AG04449 (cell line): Measurements from ENCODE around the gene DOCK10.

Source experiments
- CTCF ChIA-PET: fragments of 350-600 bp; formaldehyde crosslinking; extraction: SDS; loops from one replicate; lab custom pipeline; 2021; ENCODE audit warnings: antibody characterized with exemption; lab: Yijun Ruan, JAX
- POLR2A ChIA-PET: fragments of 400-600, 350-600 bp; formaldehyde crosslinking; extraction: SDS; loops from one replicate; lab custom pipeline; 2020; ENCODE audit warnings: antibody characterized with exemption, inconsistent platforms; lab: Yijun Ruan, JAX
- DNase-seq: peaks from one replicate; pipeline ENCODE4 v3.0.0-alpha.2; 2010; ENCODE audit warnings: low read depth, low spot score
- H3K4me3 ChIP-seq: 2 replicates; pipeline ENCODE4 v1.5.1; 2011; ENCODE audit warnings: low read depth, mild to moderate bottlenecking, control low read depth, low read length
- TF ChIP-seq, protein P1 (sequence below): IDR thresholded peaks from one replicate; pipeline ENCODE4 v1.5.1; 2011; ENCODE audit warnings: mild to moderate bottlenecking, moderate library complexity, low read length, control low read depth, inconsistent platforms; ENCODE audit not compliant: insufficient read depth; ENCODE audit errors: missing control alignments

Gene DOCK10

GRCh38 chr2:225070811-225071210 is 28.5 kb upstream of the DOCK10 start:
- no peak overlapping the region for H3K4me3 ChIP-seq
- ChIA-PET POLR2A (no interaction called here), CTCF (interaction anchor here (1.0 to 2.0 kb wide), 2 partner anchors 8 to 15 kb away, joined by 5 read pairs; no protein-coding TSS in a partner anchor)
- no peak for DNase-seq
- TF ChIP-seq, protein P1, sequence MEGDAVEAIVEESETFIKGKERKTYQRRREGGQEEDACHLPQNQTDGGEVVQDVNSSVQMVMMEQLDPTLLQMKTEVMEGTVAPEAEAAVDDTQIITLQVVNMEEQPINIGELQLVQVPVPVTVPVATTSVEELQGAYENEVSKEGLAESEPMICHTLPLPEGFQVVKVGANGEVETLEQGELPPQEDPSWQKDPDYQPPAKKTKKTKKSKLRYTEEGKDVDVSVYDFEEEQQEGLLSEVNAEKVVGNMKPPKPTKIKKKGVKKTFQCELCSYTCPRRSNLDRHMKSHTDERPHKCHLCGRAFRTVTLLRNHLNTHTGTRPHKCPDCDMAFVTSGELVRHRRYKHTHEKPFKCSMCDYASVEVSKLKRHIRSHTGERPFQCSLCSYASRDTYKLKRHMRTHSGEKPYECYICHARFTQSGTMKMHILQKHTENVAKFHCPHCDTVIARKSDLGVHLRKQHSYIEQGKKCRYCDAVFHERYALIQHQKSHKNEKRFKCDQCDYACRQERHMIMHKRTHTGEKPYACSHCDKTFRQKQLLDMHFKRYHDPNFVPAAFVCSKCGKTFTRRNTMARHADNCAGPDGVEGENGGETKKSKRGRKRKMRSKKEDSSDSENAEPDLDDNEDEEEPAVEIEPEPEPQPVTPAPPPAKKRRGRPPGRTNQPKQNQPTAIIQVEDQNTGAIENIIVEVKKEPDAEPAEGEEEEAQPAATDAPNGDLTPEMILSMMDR, result no peak

DNA sequence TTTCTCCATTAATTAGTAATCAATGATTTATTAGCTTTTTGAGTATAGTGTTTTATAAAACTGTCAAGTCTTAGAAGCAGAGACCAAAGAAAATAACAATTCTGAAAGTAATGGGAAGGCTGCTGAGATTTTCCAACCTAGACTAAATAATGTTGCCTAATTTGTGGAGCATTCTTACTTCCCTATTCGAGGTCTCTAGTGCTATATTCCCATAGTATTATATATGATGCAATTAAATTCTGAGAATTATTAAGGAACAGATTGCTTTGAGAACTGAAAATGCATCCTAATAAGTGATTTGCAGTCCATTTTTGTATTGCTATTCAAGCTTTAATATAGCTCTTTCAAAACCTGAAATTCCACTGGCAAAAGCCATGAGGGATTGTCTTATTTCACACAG is 27.7 kb upstream of the DOCK10 start:
- CTCF ChIA-PET, result interaction anchor here (2.0 kb wide), 1 partner anchor 14 kb away, joined by 5 read pairs; no protein-coding TSS in a partner anchor
- TF ChIP-seq, protein P1, result no peak

GRCh38 chr2:225069477-225069876 is 27.2 kb upstream of the DOCK10 start:
- H3K4me3 ChIP-seq, result no peak overlapping the region
- POLR2A ChIA-PET, result no interaction called here
- DNase-seq, result no peak
- TF ChIP-seq, protein P1, result no peak
- CTCF ChIA-PET, result interaction anchor here (2.0 kb wide), 1 partner anchor 13 kb away, joined by 5 read pairs; no protein-coding TSS in a partner anchor

More for the DNA sequence above, 27.7 kb upstream of the DOCK10 start:
- H3K4me3 ChIP-seq, result no peak overlapping the region
- POLR2A ChIA-PET, result no interaction called here
- DNase-seq, result no peak

GRCh38 chr2:225065882-225066281 is 23.6 kb upstream of the DOCK10 start:
- H3K4me3 ChIP-seq, result no peak overlapping the region
- POLR2A ChIA-PET, result no interaction called here
- no peak for DNase-seq
- CTCF ChIA-PET, result no interaction called here
- TF ChIP-seq, protein P1, result no peak

- no peak overlapping the region for H3K4me3 ChIP-seq
- ChIA-PET CTCF (no interaction called here), POLR2A (no interaction called here)
- TF ChIP-seq, protein P1, result no peak
- no peak for DNase-seq
These were observed 22.7 kb upstream of the DOCK10 start for GRCh38 chr2:225064928-225065327.

DNA sequence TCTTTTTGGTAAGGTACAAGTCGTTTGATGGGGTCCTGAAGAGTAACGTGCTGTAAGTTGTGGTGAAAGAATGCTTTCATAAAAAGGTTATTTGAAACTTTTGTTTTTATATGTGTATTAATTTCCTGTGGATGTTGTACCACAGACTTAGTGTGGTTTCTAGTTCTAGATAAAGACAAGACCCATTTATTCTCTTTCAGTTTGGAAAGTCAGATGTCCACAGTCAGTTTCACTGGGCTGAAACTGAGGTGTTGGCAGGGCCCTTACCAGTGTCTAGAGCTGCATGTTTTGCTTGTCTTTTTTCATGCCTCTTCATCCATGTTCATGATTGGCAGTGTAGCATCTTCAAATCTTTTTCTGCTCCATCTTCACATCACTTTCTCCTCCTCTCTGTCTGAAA is 22.1 kb upstream of the DOCK10 start:
- POLR2A ChIA-PET, result interaction anchor here (1.0 kb wide), 1 partner anchor 22 kb away, joined by 3 read pairs; the partner anchor contains the start of gene DOCK10
- CTCF ChIA-PET, result no interaction called here
- TF ChIP-seq, protein P1, result no peak
- H3K4me3 ChIP-seq, result no peak overlapping the region
- DNase-seq, result no peak
